HFF-Myc (cell line): ENCODE data around the gene HELZ2.

Source experiments
- DNase-seq: peaks from one replicate; pipeline ENCODE4 v3.0.0-alpha.2; 2011; ENCODE audit warnings: low read depth; ENCODE audit errors: extremely low read depth
- H3K4me3 ChIP-seq: replicated peaks from 2 replicates; pipeline ENCODE4 v1.5.1; 2011; ENCODE audit warnings: low read depth, mild to moderate bottlenecking, control low read depth, low read length
- CTCF ChIP-seq: IDR thresholded peaks from 2 replicates; pipeline ENCODE4 v1.5.1; 2012; ENCODE audit warnings: mild to moderate bottlenecking, low read depth, low read length, control low read depth; ENCODE audit errors: missing control alignments

HELZ2 gene, protein sequence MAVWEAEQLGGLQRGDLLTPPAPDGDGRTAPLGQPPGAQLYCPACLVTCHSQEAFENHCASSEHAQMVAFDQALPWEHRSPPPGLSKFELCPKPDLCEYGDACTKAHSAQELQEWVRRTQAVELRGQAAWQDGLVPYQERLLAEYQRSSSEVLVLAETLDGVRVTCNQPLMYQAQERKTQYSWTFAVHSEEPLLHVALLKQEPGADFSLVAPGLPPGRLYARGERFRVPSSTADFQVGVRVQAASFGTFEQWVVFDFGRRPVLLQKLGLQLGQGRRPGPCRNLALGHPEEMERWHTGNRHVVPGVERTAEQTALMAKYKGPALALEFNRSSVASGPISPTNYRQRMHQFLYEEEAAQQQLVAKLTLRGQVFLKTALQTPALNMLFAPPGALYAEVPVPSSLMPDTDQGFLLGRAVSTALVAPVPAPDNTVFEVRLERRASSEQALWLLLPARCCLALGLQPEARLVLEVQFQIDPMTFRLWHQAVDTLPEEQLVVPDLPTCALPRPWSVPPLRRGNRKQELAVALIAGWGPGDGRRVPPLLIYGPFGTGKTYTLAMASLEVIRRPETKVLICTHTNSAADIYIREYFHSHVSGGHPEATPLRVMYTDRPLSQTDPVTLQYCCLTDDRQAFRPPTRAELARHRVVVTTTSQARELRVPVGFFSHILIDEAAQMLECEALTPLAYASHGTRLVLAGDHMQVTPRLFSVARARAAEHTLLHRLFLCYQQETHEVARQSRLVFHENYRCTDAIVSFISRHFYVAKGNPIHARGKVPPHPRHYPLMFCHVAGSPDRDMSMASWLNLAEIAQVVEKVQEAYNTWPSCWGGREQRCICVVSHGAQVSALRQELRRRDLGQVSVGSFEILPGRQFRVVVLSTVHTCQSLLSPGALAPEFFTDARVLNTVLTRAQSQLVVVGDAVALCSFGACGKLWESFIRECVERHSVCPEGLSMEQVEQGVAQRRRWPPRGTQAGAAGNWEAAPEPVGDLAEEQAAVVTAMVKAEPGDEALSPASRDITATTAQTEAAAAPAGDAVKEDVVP (N-terminal part only)

DNA sequence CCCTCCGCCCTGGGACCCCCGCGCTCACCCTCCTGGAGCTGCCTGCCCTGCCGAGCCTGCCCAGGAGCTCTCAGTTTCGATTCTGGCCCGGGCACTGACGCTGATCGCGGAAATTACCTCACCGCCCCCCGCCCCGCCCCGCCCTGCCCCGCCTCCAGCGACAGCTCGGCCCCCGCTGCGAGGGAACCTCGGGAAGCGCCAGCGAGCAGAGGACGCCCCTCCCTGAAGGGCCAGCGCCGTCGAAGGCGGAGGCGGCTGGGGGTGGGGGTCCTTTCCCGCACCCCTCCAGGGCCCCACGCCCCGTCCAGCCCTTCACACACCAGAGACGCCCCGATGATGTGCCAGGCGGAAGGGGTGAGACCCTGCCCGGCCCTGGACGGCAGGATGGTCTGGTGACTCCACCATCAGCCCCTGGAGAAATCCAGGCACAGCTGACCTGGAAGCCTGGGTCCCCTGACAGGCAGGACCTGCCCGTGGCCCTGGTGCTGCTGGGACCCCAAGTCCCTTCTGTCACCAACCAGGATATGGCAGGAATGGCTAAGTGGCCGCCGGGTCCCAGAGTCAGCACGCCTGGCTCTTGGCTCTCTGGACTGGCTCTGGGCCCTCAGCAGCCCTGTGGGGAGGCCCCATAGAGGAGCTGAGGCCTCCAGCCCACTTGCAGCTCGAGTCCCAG, at the start of gene HELZ2:
TSS of gene HELZ2 (minus strand) at position 84 of the 673 bp plus-strand sequence. CDS start 1,854 bp downstream, outside the sequence.
- H3K4me3 ChIP-seq, result peak within 1 kb of the TSS; percentile 71
- DNase-seq, result no peak
- TF ChIP-seq CTCF, result no peak

DNA sequence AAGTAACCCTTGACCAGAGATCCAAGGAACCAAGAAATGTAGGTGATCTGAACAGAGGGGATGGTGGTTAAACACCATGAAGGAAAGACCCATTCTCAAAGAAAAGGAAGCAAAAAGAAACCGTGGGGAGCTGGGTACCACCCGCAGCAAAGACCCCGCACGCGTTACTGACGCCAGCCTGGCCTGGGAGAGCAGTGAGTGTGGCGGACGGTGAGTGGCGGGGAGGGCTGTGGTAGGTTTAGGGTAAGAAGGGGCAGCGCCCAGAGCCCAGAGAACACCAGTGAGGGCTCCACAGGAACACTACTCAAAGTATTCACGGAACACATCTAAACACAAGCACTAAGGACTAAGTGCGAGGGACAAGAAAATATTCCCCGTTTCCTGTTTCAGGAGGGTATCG, 48.7 kb upstream of the HELZ2 start:
- no peak overlapping the region for H3K4me3 ChIP-seq
- no peak for TF ChIP-seq CTCF
- no peak for DNase-seq

DNA sequence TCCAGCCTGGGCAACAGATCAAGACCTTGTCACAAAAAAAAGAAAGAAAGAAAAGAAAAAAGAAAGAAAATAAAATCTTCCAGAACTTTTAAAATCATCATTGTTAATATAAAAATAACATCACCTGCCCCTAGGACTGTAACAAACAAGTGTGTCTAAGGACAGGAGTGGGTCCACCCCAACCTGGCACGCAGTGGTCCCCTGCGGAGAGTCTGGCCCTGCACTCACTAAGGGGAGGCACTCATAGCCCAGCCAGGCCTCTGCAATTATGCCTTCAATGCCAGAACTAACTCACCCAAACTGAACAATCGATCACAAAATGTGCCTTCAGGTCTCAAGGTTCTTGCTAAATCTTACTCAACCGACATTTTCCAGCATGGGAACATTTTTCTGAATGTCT, 48.1 kb upstream of the HELZ2 start:
- no peak overlapping the region for H3K4me3 ChIP-seq
- no peak for DNase-seq
- TF ChIP-seq CTCF, result no peak

DNA sequence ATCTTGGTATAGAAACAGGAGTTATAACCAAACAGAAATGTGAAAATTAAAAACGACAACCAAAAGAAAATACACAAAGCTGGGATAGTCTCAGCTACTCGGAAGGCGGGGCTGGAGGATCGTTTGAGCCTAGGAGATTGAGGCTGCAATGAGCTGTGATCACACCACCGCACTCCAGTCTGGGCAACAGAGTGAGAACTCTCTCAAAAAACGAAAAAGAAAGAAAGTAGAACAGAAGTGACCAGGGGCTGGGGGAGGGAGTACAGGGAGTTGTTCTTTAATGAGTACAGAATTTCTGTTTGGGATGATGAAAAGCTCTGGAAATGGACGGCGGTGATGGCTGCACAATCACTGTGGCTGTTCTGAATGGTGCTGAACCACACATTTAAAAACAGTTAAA, 47.0 kb upstream of the HELZ2 start:
- TF ChIP-seq CTCF, result no peak
- no peak overlapping the region for H3K4me3 ChIP-seq
- DNase-seq, result no peak

GRCh38 chr20:63619505-63619904, 45.5 kb upstream of the HELZ2 start:
- DNase-seq, result no peak
- TF ChIP-seq CTCF, result no peak
- no peak overlapping the region for H3K4me3 ChIP-seq

DNA sequence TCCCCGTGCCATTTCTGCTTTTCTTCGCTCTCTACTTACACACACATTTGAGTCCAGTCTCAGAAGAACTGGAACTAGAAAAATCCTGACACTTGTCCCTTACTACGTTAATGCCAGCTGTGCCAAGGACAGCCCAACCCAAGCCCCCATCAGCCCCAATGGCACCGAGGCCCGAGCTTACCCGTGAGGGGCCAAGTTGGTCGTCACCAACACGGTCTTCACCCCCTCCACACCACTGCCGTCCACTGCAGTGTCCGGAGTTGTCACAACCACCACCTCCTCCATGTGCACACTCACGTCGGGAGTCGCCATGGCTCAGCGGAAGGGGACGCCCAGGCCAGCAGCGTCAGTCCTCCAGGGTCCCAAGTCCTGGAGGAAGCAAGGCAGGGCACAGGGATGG, 45.0 kb upstream of the HELZ2 start:
- no peak for TF ChIP-seq CTCF
- DNase-seq, result no peak
- H3K4me3 ChIP-seq, result no peak overlapping the region
